ENCODE measurements around the gene DUSP22. TPM values are rescaled to one million over a fixed set of nuclear protein-coding genes. Genes with fewer than 3 reads are reported as not detected.
"Not testable (repeated sequence)": the region's sequence is repeated elsewhere in the genome, so short reads cannot be mapped to it uniquely, and the experiment has no call there.

DUSP22 gene
- total and polyA plus RNA-seq, 8 donors: 15.6 to 338 (median 34.8) TPM

DNA sequence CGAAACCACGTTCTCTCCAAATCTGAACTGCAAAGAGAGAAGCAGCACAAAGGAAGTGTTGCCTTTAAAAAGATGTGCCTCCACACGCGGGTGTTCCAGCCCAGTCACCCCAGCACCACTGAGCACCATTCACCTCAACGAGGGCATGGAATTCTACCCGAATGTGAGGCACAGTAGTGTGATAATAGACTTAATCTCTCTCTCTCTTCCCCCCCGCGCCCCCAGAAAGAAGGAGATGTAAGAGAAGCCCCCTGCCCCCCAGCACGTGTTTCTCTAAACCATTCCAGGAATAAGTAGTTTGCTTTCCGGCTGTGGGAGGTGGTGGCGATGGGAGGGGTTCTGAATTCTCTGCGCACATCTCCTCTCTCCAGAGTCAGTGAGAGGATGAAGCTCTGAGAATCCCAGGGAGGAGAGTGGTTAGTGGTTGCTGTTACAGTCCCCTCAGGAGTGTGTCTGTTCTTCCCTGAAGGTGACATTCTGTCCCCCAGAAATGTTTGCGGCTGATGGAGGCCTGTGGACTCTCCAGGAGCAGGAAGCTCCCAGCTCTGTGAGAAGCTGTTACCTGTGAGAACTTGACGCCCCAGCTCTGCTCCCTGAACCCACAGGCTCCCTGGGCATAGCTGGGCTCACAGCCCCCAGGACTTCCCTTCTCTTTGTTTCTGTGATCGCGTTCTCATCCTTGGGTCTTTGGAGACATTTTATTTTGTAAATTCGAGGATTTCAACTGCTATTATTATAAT is 75.8 kb downstream of the DUSP22 start:
- Histone ChIP-seq H3K27ac (no peak overlapping the region), H3K27me3 (peaks cover 0 to 66% (median 16%) of the 10 kb centered on the region in 3 donors), H3K36me3 (no peaks in the 10 kb centered on the region), H3K9me3 (peaks cover 10 to 34% (median 22%) of the 10 kb centered on the region in 4 donors), H3K4me3 (no peak overlapping the region), H3K4me1 (no peaks in the 10 kb centered on the region)
- no peak for DNase-seq
- intact Hi-C loops (cut with DNase I; ENCODE audit: low total_unique reads): no loop called here
- TF ChIP-seq EP300 (IDR thresholded peaks at IDR 0.05): no peak
- WGBS, 5 donors: 75 to 81% (median 76%) methylated on average over 17 of the region's 17 CpGs

DNA sequence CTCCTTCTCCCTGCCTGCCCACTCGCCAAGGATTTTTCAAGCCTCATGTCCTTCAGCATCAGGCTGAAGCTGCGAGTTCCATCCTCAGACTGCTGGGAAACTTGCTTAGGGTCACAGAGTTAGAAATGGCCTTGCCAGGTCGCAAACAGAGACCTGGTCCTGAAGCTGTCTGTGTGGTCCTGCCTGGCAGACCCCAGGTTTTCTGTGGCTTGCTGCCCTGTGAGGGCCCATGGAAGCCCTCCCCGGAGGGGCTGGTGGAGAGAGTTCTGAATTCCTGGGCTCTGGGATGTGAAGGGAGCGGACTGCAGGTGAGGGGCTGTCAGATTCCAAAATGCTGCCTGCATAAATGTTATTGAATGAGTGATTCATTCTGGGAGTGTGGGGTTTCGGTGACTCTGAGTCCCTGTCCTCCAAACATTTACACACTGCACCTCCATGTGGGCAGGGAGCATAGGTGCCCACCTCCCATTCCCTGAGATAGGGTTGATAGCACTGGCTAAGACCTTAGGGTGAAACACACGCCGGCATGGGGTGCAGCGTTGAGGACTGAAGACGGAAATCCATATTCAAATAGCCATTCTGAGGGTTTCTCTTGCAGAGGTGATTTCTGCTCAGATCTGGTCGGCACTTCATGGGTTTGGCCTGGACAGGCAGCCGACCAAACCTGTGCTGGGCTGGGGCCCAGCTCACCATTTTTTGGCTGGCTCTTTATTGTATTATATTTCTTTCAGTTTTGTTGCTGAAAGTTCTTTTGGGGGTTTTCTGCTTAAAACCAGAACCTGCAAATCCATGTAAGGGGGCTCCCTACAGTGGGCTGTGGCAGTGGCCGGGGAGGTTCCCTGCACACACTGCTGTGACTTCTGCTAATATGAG is 77.5 kb downstream of the DUSP22 start:
- H3K9me3 ChIP-seq: peaks cover 0 to 25% (median 8%) of the 10 kb centered on the region in 4 donors
- no peak overlapping the region for H3K4me3 ChIP-seq
- no peaks in the 10 kb centered on the region for H3K36me3 ChIP-seq
- H3K27me3 ChIP-seq: peaks cover 0 to 83% (median 28%) of the 10 kb centered on the region in 3 donors
- WGBS, 5 donors: 76 to 83% (median 81%) methylated on average over 13 of the region's 13 CpGs
- TF ChIP-seq, protein P1, sequence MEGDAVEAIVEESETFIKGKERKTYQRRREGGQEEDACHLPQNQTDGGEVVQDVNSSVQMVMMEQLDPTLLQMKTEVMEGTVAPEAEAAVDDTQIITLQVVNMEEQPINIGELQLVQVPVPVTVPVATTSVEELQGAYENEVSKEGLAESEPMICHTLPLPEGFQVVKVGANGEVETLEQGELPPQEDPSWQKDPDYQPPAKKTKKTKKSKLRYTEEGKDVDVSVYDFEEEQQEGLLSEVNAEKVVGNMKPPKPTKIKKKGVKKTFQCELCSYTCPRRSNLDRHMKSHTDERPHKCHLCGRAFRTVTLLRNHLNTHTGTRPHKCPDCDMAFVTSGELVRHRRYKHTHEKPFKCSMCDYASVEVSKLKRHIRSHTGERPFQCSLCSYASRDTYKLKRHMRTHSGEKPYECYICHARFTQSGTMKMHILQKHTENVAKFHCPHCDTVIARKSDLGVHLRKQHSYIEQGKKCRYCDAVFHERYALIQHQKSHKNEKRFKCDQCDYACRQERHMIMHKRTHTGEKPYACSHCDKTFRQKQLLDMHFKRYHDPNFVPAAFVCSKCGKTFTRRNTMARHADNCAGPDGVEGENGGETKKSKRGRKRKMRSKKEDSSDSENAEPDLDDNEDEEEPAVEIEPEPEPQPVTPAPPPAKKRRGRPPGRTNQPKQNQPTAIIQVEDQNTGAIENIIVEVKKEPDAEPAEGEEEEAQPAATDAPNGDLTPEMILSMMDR (IDR thresholded peaks at IDR 0.05): no peak
- no peak for TF ChIP-seq EP300 (IDR thresholded peaks at IDR 0.05)
- TF ChIP-seq POLR2A (IDR thresholded peaks at IDR 0.05): no peak
- TF ChIP-seq POLR2AphosphoS5 (IDR thresholded peaks at IDR 0.05): no peak
- intact Hi-C loops (cut with DNase I; ENCODE audit: low total_unique reads): no loop called here
- peaks cover 0 to 5% (median 0%) of the 10 kb centered on the region in 4 donors for H3K4me1 ChIP-seq
- no peak overlapping the region for H3K27ac ChIP-seq
- no peak for DNase-seq

DNA sequence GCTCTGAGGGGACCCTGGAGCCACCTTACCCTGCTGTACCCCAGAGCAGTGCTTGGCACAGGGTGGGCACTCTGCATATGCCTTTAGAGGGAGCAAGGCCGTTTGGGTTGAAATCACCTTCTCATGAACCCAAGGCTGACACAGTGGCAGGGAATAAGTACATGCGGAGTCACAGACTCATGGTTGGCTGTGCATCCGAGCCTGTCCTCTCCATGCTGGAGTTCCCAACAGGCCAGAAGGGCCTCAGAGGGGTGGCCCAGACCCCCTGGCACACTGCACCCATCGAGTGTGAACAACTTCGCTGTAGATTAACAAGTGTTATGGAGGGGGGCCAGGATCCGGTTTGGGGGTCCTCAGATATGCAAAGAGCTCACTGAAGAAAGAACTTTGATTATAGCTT is 78.3 kb downstream of the DUSP22 start:
- TF ChIP-seq EP300 (IDR thresholded peaks at IDR 0.05): no peak
- TF ChIP-seq POLR2AphosphoS5 (IDR thresholded peaks at IDR 0.05): no peak
- TF ChIP-seq, protein P1 (IDR thresholded peaks at IDR 0.05): no peak
- TF ChIP-seq POLR2A (IDR thresholded peaks at IDR 0.05): no peak
- WGBS, 5 donors: 69 to 80% (median 71%) methylated on average over 6 of the region's 6 CpGs
- Histone ChIP-seq H3K27ac (no peak overlapping the region), H3K4me3 (no peak overlapping the region), H3K27me3 (peaks cover 0 to 89% (median 28%) of the 10 kb centered on the region in 3 donors), H3K36me3 (no peaks in the 10 kb centered on the region), H3K4me1 (peaks cover 0 to 5% (median 0%) of the 10 kb centered on the region in 4 donors), H3K9me3 (peaks cover 0 to 25% (median 7%) of the 10 kb centered on the region in 4 donors)
- intact Hi-C loops (cut with DNase I; ENCODE audit: low total_unique reads): no loop called here
- DNase-seq: no peak

DNA sequence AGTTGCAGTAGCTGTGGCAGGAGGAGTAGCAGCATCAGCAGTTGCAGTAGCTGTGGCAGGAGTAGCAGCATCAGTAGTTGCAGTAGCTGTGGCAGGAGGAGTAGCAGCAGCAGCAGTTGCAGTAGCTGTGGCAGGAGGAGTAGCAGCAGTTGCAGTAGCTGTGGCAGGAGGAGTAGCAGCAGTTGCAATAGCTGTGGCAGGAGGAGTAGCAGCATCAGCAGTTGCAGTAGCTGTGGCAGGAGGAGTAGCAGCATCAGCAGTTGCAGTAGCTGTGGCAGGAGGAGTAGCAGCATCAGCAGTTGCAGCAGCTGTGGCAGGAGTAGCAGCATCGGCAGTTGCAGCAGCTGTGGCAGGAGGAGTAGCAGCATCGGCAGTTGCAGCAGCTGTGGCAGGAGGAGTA is 79.6 kb downstream of the DUSP22 start:
- H3K4me1 ChIP-seq; DNase-seq; H3K36me3 ChIP-seq; H3K4me3 ChIP-seq; intact Hi-C loops (cut with DNase I; ENCODE audit: low total_unique reads); H3K27ac ChIP-seq: not testable (repeated sequence)
- Histone ChIP-seq H3K9me3 (peaks cover 0 to 23% (median 6%) of the 10 kb centered on the region in 4 donors), H3K27me3 (peaks cover 0 to 80% (median 28%) of the 10 kb centered on the region in 3 donors)
- 86 to 94% (median 91%) methylated on average over 2 of the region's 2 CpGs for WGBS, 5 donors

DNA sequence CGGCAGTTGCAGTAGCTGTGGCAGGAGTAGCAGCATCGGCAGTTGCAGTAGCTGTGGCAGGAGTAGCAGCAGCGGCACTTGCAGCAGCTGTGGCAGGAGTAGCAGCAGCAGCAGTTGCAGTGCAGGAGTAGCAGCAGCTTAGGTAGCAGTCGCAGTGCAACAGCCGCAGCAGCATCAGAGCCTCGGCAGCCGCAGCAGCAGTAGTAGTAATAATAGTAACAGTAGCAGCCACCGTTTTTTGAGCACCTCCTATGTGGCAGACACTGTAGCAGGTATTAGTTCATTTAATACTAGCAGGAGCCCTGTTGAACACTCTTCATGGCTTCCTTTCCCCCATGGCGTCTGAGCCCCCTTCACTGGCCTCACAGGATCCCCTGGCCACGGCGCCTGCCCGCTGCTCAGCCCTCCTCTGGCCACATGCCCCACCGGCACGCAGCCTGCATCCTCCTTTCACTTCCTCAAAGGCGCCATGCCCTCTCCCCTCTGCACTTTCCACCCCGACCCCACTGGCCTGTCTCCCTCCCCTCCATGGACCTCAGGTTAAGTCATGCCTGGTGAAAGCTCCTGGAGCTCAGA is 80.1 kb downstream of the DUSP22 start:
- intact Hi-C loops (cut with DNase I; ENCODE audit: low total_unique reads): no loop called here
- no peak overlapping the region for H3K27ac ChIP-seq
- peaks cover 0 to 80% (median 28%) of the 10 kb centered on the region in 3 donors for H3K27me3 ChIP-seq
- TF ChIP-seq, protein P1 (IDR thresholded peaks at IDR 0.05): no peak
- no peak for TF ChIP-seq EP300 (IDR thresholded peaks at IDR 0.05)
- no peak for TF ChIP-seq POLR2A (IDR thresholded peaks at IDR 0.05)
- no peak for TF ChIP-seq POLR2AphosphoS5 (IDR thresholded peaks at IDR 0.05)
- peaks cover 0 to 29% (median 3%) of the 10 kb centered on the region in 4 donors for H3K9me3 ChIP-seq
- no peak overlapping the region for H3K4me3 ChIP-seq
- 67 to 81% (median 71%) methylated on average over 16 of the region's 16 CpGs for WGBS, 5 donors
- peaks cover 0 to 5% (median 0%) of the 10 kb centered on the region in 4 donors for H3K4me1 ChIP-seq
- no peak for DNase-seq
- H3K36me3 ChIP-seq: no peaks in the 10 kb centered on the region

Measured in stomach (tissue), 9 donors.